KMS-11 (cell line): Measurements from ENCODE around the gene SFT2D2.
A peak's percentile ranks its signal among the peaks of the same experiment; 100 is the strongest.

Experiments
- H2AFZ ChIP-seq: fragments of 200-600 bp; sonication (generic); 2 replicates; pipeline ENCODE4 v1.6.1; 2016; ENCODE audit warnings: antibody characterized with exemption, mixed run types, low read depth
- H3K27ac ChIP-seq: fragments of 200-600 bp; sonication (generic); 2 replicates; pipeline ENCODE4 v1.6.1; 2016; ENCODE audit warnings: mild to moderate bottlenecking, mixed run types
- H3K27me3 ChIP-seq: fragments of 200-600 bp; sonication (generic); 2 replicates; pipeline ENCODE4 v1.6.1; 2017; ENCODE audit warnings: mild to moderate bottlenecking, low read depth, mixed run types, moderate library complexity; ENCODE audit not compliant: insufficient read depth
- H3K36me3 ChIP-seq: fragments of 200-600 bp; sonication (generic); 2 replicates; pipeline ENCODE4 v1.6.1; 2017; ENCODE audit warnings: mild to moderate bottlenecking, mixed run types; ENCODE audit not compliant: insufficient read depth
- H3K4me1 ChIP-seq: fragments of 200-600 bp; sonication (generic); 2 replicates; pipeline ENCODE4 v1.6.1; 2016; ENCODE audit warnings: mild to moderate bottlenecking, low read depth, mixed run types; ENCODE audit not compliant: poor library complexity, severe bottlenecking
- H3K4me2 ChIP-seq: fragments of 200-600 bp; sonication (generic); 2 replicates; pipeline ENCODE4 v1.7.0; 2016; ENCODE audit warnings: mild to moderate bottlenecking, mixed run types
- H3K4me3 ChIP-seq: fragments of 200-600 bp; sonication (generic); IDR thresholded peaks from 2 replicates; pipeline ENCODE4 v1.6.1; 2017; ENCODE audit warnings: low read depth, low read length, mixed read lengths; ENCODE audit not compliant: insufficient read depth
- H3K79me2 ChIP-seq: fragments of 200-600 bp; sonication (generic); 2 replicates; pipeline ENCODE4 v1.6.1; 2016; ENCODE audit warnings: low read depth, mixed run types; ENCODE audit not compliant: insufficient read depth
- H3K9ac ChIP-seq: fragments of 200-600 bp; sonication (generic); 2 replicates; pipeline ENCODE4 v1.6.1; 2016; ENCODE audit warnings: mild to moderate bottlenecking, mixed run types
- H4K20me1 ChIP-seq: fragments of 200-600 bp; sonication (generic); 2 replicates; pipeline ENCODE4 v1.6.1; 2016; ENCODE audit warnings: mild to moderate bottlenecking, mixed run types; ENCODE audit not compliant: insufficient read depth
- CTCF ChIP-seq: fragments of 200-600 bp; sonication (generic); conservative IDR thresholded peaks from 2 replicates; pipeline ENCODE4 v1.6.1; 2017; ENCODE audit warnings: low read depth, mild to moderate bottlenecking, antibody characterized with exemption, low read length, moderate library complexity, mixed read lengths

The SFT2D2 gene

GRCh38 chr1:168230709-168231108 lies 4.9 kb downstream of the SFT2D2 start:
- Histone ChIP-seq H3K79me2 (peaks cover 38% of the 10 kb centered on the region), H3K4me2 (no peak overlapping the region), H4K20me1 (peaks cover 8% of the 10 kb centered on the region; the same call in 1 of the 2 replicates), H3K36me3 (no peaks in the 10 kb centered on the region), H2AFZ (no peak overlapping the region), H3K4me1 (peaks cover 33% of the 10 kb centered on the region), H3K4me3 (no peak overlapping the region), H3K27ac (no peak overlapping the region), H3K27me3 (no peaks in the 10 kb centered on the region), H3K9ac (no peak overlapping the region)
- no peak for TF ChIP-seq CTCF

GRCh38 chr1:168234846-168235547 lies 9.2 kb downstream of the SFT2D2 start:
- Histone ChIP-seq H3K4me1 (peaks cover 25% of the 10 kb centered on the region), H4K20me1 (no peaks in the 10 kb centered on the region), H3K4me2 (no peak overlapping the region), H3K27ac (no peak overlapping the region), H3K27me3 (no peaks in the 10 kb centered on the region), H3K36me3 (no peaks in the 10 kb centered on the region), H3K4me3 (no peak overlapping the region), H3K9ac (no peak overlapping the region), H2AFZ (no peak overlapping the region), H3K79me2 (no peaks in the 10 kb centered on the region; the same call in 1 of the 2 replicates)
- peak; percentile 93 for TF ChIP-seq CTCF

GRCh38 chr1:168235548-168235885 lies 9.7 kb downstream of the SFT2D2 start:
- H4K20me1 ChIP-seq = no peaks in the 10 kb centered on the region
- no peak overlapping the region for H2AFZ ChIP-seq
- no peak overlapping the region for H3K27ac ChIP-seq
- no peaks in the 10 kb centered on the region for H3K27me3 ChIP-seq
- H3K4me1 ChIP-seq = peaks cover 25% of the 10 kb centered on the region
- H3K4me3 ChIP-seq = no peak overlapping the region
- peak; percentile 56; the same call in 1 of the 2 replicates for TF ChIP-seq CTCF
- no peak overlapping the region for H3K4me2 ChIP-seq
- no peaks in the 10 kb centered on the region; the same call in 1 of the 2 replicates for H3K79me2 ChIP-seq
- no peaks in the 10 kb centered on the region for H3K36me3 ChIP-seq
- no peak overlapping the region for H3K9ac ChIP-seq

GRCh38 chr1:168235937-168236336 lies 10.1 kb downstream of the SFT2D2 start:
- no peak overlapping the region for H2AFZ ChIP-seq
- peaks cover 25% of the 10 kb centered on the region for H3K4me1 ChIP-seq
- H3K4me2 ChIP-seq = no peak overlapping the region
- H4K20me1 ChIP-seq = no peaks in the 10 kb centered on the region
- no peak overlapping the region for H3K27ac ChIP-seq
- no peaks in the 10 kb centered on the region for H3K79me2 ChIP-seq
- H3K36me3 ChIP-seq = no peaks in the 10 kb centered on the region
- H3K27me3 ChIP-seq = no peaks in the 10 kb centered on the region
- H3K9ac ChIP-seq = no peak overlapping the region
- TF ChIP-seq CTCF = no peak
- no peak overlapping the region for H3K4me3 ChIP-seq
